K562 (cell line): ENCODE measurements around the gene HLTF. TPM values are rescaled to one million over a fixed set of nuclear protein-coding genes. Genes with fewer than 3 reads are reported as not detected.

ENCODE experiments used
- ATAC-seq: fragments of 200-7000 bp; cut with Tn5 transposase; 3 replicates; pipeline ENCODE4 v1.9.1; 2020; ENCODE audit warnings: moderate library complexity
- BruUV-seq: library from RNA; stranded (reverse); fragments of 400-500 nt; replicated peaks from 2 replicates; lab custom pipeline; 2021; lab: Mats Ljungman, UMichigan
- CTCF ChIA-PET: fragments of 300-600 bp; formaldehyde crosslinking; extraction: SDS; loops from one replicate; lab custom pipeline; 2021; ENCODE audit warnings: low intra/inter-chr PET ratio; lab: Yijun Ruan, JAX
- POLR2A ChIA-PET: fragments of 300-600, 350-650 bp; sonication (Branson Sonifier 250); formaldehyde crosslinking; extraction: SDS; loops from one replicate; lab custom pipeline; 2021; ENCODE audit warnings: antibody characterized with exemption, inconsistent platforms; lab: Yijun Ruan, JAX
- DNase-seq, 4 experiments: peaks; one replicate each; pipeline versions ENCODE4 v3.0.0 to v3.0.0-alpha.2; 2011 to 2018; ENCODE audit warnings: low spot score in 3 of 4, mixed read lengths in 3 of 4; ENCODE audit errors: extremely low read depth in 1 of 4
- FAIRE-seq: peaks from 2 replicates; lab custom pipeline; 2011; peaks lifted over from hg19 to GRCh38; lab: Jason Lieb, UNC
- H2AFZ ChIP-seq: 2 replicates; pipeline ENCODE4 v1.6.0; 2011; ENCODE audit warnings: low read depth, low read length, control low read depth, inconsistent platforms
- H3K27ac ChIP-seq: fragments of 200-600 bp; 3 replicates; pipeline ENCODE4 v1.8.0; 2011; ENCODE audit warnings: low read depth, mild to moderate bottlenecking, control low read depth, inconsistent platforms, low read length, moderate library complexity, mixed read lengths; ENCODE audit errors: extremely low read depth
- H3K27me3 ChIP-seq, 2 experiments: fragments of 300-600 bp in 1 of 2; 2 replicates in 1 of 2; 3 replicates in 1 of 2; pipeline versions ENCODE4 v1.6.0 to v1.8.0; 2011; ENCODE audit warnings: inconsistent platforms in 2 of 2, low read length in 2 of 2, mild to moderate bottlenecking in 1 of 2, mixed read lengths in 1 of 2, moderate library complexity in 1 of 2; ENCODE audit not compliant: control insufficient read depth in 2 of 2, insufficient read depth in 2 of 2
- H3K36me3 ChIP-seq: fragments of 300-600 bp; 3 replicates; pipeline ENCODE4 v1.8.0; 2011; ENCODE audit warnings: mild to moderate bottlenecking, low read length, inconsistent platforms; ENCODE audit not compliant: control insufficient read depth, insufficient read depth
- H3K4me1 ChIP-seq, 2 experiments: fragments of 200-600 bp in 1 of 2; replicated peaks in 1 of 2; 2 replicates in 1 of 2; 3 replicates in 1 of 2; pipeline versions ENCODE4 v1.5.1 to v1.8.0; 2011; ENCODE audit warnings: inconsistent platforms in 2 of 2, low read length in 2 of 2, mild to moderate bottlenecking in 1 of 2, mixed read lengths in 1 of 2, moderate library complexity in 1 of 2; ENCODE audit not compliant: control insufficient read depth in 2 of 2, insufficient read depth in 2 of 2
- H3K4me2 ChIP-seq: 2 replicates; pipeline ENCODE4 v1.6.1; 2011; ENCODE audit warnings: low read length, control low read depth, inconsistent platforms, mixed read lengths; ENCODE audit not compliant: insufficient read depth
- H3K4me3 ChIP-seq: fragments of 200-600 bp; sonication (generic), shearing (Covaris generic); 2 replicates; pipeline ENCODE4 v1.5.1; 2016; ENCODE audit warnings: control low read depth, inconsistent platforms
- H3K79me2 ChIP-seq: fragments of 200-600 bp; 3 replicates; pipeline ENCODE4 v1.8.0; 2011; ENCODE audit warnings: low read length, inconsistent platforms; ENCODE audit not compliant: control insufficient read depth, insufficient read depth
- H3K9ac ChIP-seq, 2 experiments: 2 replicates each; pipeline versions ENCODE4 v1.6.0 to v1.6.1; 2011; ENCODE audit warnings: low read depth in 2 of 2, low read length in 2 of 2, control low read depth in 1 of 2, inconsistent platforms in 1 of 2, mild to moderate bottlenecking in 1 of 2, mixed read lengths in 1 of 2; ENCODE audit not compliant: insufficient read depth in 1 of 2
- H3K9me1 ChIP-seq: one replicate; pipeline ENCODE4 v1.6.0; 2011; ENCODE audit warnings: inconsistent platforms, mild to moderate bottlenecking, low read length, moderate library complexity; ENCODE audit not compliant: control insufficient read depth, insufficient read depth
- H3K9me3 ChIP-seq: replicated peaks from 2 replicates; pipeline ENCODE4 v1.5.1; 2011; ENCODE audit warnings: low read depth, low read length, inconsistent platforms; ENCODE audit not compliant: control insufficient read depth, insufficient read depth
- H4K20me1 ChIP-seq: replicated peaks from 2 replicates; pipeline ENCODE4 v1.6.1; 2011; ENCODE audit warnings: low read length, inconsistent platforms, mixed read lengths; ENCODE audit not compliant: control insufficient read depth, insufficient read depth
- CGGBP1 ChIP-seq: fragments of 250-450 bp; sonication (Bioruptor Pico); IDR thresholded peaks from 2 replicates; pipeline ENCODE4 v1.9.0; 2021; ENCODE audit warnings: mild to moderate bottlenecking
- ELF2 ChIP-seq: fragments of 250-450 bp; sonication (Bioruptor Pico); IDR thresholded peaks from 2 replicates; pipeline ENCODE4 v1.5.0; 2021; ENCODE audit warnings: mild to moderate bottlenecking
- FOS ChIP-seq: IDR thresholded peaks from 3 replicates; pipeline ENCODE4 v1.6.1; 2011; ENCODE audit not compliant: insufficient read length; ENCODE audit errors: extremely low read depth
- HNRNPL ChIP-seq: fragments of 200-400 bp; formaldehyde crosslinking; IDR thresholded peaks from 2 replicates; pipeline ENCODE4 v1.6.1; 2017; ENCODE audit warnings: low read depth, mild to moderate bottlenecking, low read length
- ILF3 ChIP-seq: fragments of 450-650 bp; IDR thresholded peaks from 2 replicates; pipeline ENCODE4 v1.6.1; 2018; ENCODE audit warnings: antibody characterized with exemption, mild to moderate bottlenecking, moderate library complexity, borderline replicate concordance
- MIER1 ChIP-seq: fragments of 450-650 bp; IDR thresholded peaks from 2 replicates; pipeline ENCODE4 v1.6.1; 2016; ENCODE audit warnings: antibody characterized with exemption, mild to moderate bottlenecking, low read depth
- PHF8 ChIP-seq: fragments of 200-600 bp; sonication (generic); IDR thresholded peaks from 2 replicates; pipeline ENCODE4 v1.6.1; 2012; ENCODE audit warnings: mixed run types, mild to moderate bottlenecking, inconsistent platforms, low read length, moderate library complexity, borderline replicate concordance
- PKNOX1 ChIP-seq: fragments of 450-650 bp; IDR thresholded peaks from 2 replicates; pipeline ENCODE4 v1.6.1; 2016
- THRAP3 ChIP-seq: fragments of 450-650 bp; IDR thresholded peaks from 2 replicates; pipeline ENCODE4 v1.6.1; 2016; ENCODE audit warnings: mild to moderate bottlenecking, inconsistent platforms, borderline replicate concordance
- TSHZ1 ChIP-seq: fragments of 250-450 bp; sonication (Bioruptor Pico); IDR thresholded peaks from 2 replicates; pipeline ENCODE4 v1.4.0; 2020; ENCODE audit warnings: mild to moderate bottlenecking, moderate library complexity
- ZNF165 ChIP-seq: fragments of 250-450 bp; sonication (Bioruptor Pico); IDR thresholded peaks from 2 replicates; pipeline ENCODE4 v1.4.0; 2020; ENCODE audit warnings: borderline replicate concordance
- ZNF384 ChIP-seq: IDR thresholded peaks from 2 replicates; pipeline ENCODE4 v1.6.1; 2012; ENCODE audit warnings: low read depth, low read length, improper control_type of control experiment
- ZNF589 ChIP-seq: fragments of 200-800 bp; sonication (Bioruptor generic); IDR thresholded peaks from 2 replicates; pipeline ENCODE4 v1.6.1; 2016; ENCODE audit warnings: low read depth, missing genetic modification characterization, missing compliant biosample characterization
- ZNF830 ChIP-seq: fragments of 250-450 bp; sonication (Bioruptor Pico); IDR thresholded peaks from 2 replicates; pipeline ENCODE4 v1.5.0; 2021; ENCODE audit warnings: mild to moderate bottlenecking
- whole genome bisulfite sequencing: fragments of 100-300 bp; shearing (Covaris generic); methylation state at CpG from one replicate; pipeline ENCODE4 v1.1.6; 2016; ENCODE audit warnings: low coverage, mixed read lengths; ENCODE audit not compliant: insufficient coverage; ENCODE audit errors: missing lambda C conversion rate; 5-methylcytosine and 5-hydroxymethylcytosine counted together
- in situ Hi-C: fragments of 300-500 bp; cut with MboI; formaldehyde crosslinking; loops from 4 replicates; pipeline ENCODE4 v1.15.0; 2018; ENCODE audit warnings: inconsistent platforms, mixed read lengths
- intact Hi-C: fragments of 100-400 bp; cut with micrococcal nuclease; formaldehyde crosslinking; loops from 2 replicates; pipeline ENCODE4 v1.14.2; 2022
- polyA plus RNA-seq, 8 experiments: library from polyadenylated mRNA; depleted of rRNA in 4 of 8; stranded (reverse) in 5 of 8; unstranded in 3 of 8; fragments of >200 nt; fragmentation: Nextera tagmentation in 2 of 8; fragmentation: Illumina TruSeq in 1 of 8; extraction: Ambion mirVana in 2 of 8; extraction: Trizol in 1 of 8; gene quantifications; 2 replicates each; pipeline versions ENCODE4 v1.2.1 to v1.2.3, GENCODE V29; 2011 to 2014; ENCODE audit warnings: inconsistent platforms in 1 of 8, missing spikeins in 1 of 8
- total RNA-seq, 7 experiments: library from RNA; depleted of rRNA in 6 of 7; stranded (reverse); fragments of >200 nt in 6 of 7; fragmentation: Illumina TruSeq in 2 of 7; extraction: Trizol in 2 of 7; gene quantifications; 2 replicates each; pipeline versions ENCODE4 v1.2.1 to v1.2.3, GENCODE V29; 2011 to 2021; ENCODE audit warnings: low replicate concordance in 1 of 7
- TF ChIP-seq, protein P1 (sequence below): conservative IDR thresholded peaks from 2 replicates; pipeline ENCODE4 v1.6.1; 2011; ENCODE audit warnings: low read depth, mild to moderate bottlenecking, low read length; ENCODE audit not compliant: control insufficient read depth

The HLTF gene
- total and polyA plus RNA-seq, 9 of the 15 experiments (the other 6 are each of a cell fraction or from before 2014, with no cell fraction given) = 35.1 to 82.4 (median 50.4) TPM

DNA sequence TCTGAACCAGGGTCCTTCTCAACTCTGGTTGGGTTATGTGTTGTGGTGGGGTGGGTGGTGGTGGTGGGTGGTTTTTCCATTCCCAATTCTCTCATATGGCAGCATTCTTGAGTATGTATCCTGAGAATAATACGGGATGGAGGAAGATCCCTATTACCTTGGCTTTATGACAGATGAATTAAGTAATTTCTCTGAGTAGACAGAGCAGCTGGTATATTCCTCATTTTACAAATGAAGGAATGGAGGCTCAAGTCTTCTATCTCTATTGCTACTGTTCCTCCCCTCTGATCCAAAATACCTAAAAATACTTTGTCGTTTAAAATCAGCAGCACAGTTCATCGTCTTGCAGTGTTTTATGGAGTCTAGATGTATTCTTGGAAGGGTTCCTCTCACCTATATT lies 84.6 kb downstream of the HLTF start:
- Histone ChIP-seq H2AFZ (no peak overlapping the region), H3K4me3 (no peak overlapping the region), H4K20me1 (no peaks in the 10 kb centered on the region), H3K36me3 (peaks cover 18% of the 10 kb centered on the region; the same call in 1 of the 3 replicates), H3K9me1 (no peaks in the 10 kb centered on the region), H3K9me3 (no peaks in the 10 kb centered on the region), H3K4me2 (no peak overlapping the region), H3K27me3 (no peaks in the 10 kb centered on the region), H3K79me2 (no peaks in the 10 kb centered on the region), H3K4me1 (no peaks in the 10 kb centered on the region), H3K27ac (no peak overlapping the region), H3K9ac (no peak overlapping the region)
- CTCF ChIA-PET = no interaction called here
- no peak for TF ChIP-seq THRAP3
- no peak for TF ChIP-seq ZNF589 (CRISPR knock-in tag)
- TF ChIP-seq MIER1 = no peak
- no peak for TF ChIP-seq CGGBP1
- TF ChIP-seq FOS = no peak
- TF ChIP-seq ZNF165 = no peak
- TF ChIP-seq ELF2 (CRISPR knock-in tag) = no peak
- TF ChIP-seq ZNF384 = no peak
- TF ChIP-seq HNRNPL = no peak
- no peak for TF ChIP-seq PHF8
- TF ChIP-seq PKNOX1 = no peak
- no peak for TF ChIP-seq ZNF830 (CRISPR knock-in tag)
- TF ChIP-seq, protein P1, sequence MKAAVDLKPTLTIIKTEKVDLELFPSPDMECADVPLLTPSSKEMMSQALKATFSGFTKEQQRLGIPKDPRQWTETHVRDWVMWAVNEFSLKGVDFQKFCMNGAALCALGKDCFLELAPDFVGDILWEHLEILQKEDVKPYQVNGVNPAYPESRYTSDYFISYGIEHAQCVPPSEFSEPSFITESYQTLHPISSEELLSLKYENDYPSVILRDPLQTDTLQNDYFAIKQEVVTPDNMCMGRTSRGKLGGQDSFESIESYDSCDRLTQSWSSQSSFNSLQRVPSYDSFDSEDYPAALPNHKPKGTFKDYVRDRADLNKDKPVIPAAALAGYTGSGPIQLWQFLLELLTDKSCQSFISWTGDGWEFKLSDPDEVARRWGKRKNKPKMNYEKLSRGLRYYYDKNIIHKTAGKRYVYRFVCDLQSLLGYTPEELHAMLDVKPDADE = no peak
- no peak for TF ChIP-seq TSHZ1 (CRISPR knock-in tag)
- TF ChIP-seq ILF3 = no peak
- FAIRE-seq = no peak
- no TSS peak for BruUV-seq
- 62% methylated on average over 3 of the region's 3 CpGs for WGBS
- POLR2A ChIA-PET = interaction anchor here (0.6 to 1.9 kb wide), 3 partner anchors 10 to 82 kb away, joined by 3 to 7 read pairs (median 5); partner anchors contain the start of gene GYG1
- no peak for DNase-seq
- no peak for ATAC-seq
- intact Hi-C loops (no loop called here), in situ Hi-C loops (no loop called here)
